SK-N-SH (cell line): ENCODE results near the gene PDE2A.

Experiments used
- CTCF ChIP-seq: fragments of 200-600 bp; sonication (generic); IDR thresholded peaks from 2 replicates; pipeline ENCODE4 v1.6.1; 2017; ENCODE audit warnings: antibody characterized with exemption, mild to moderate bottlenecking, moderate library complexity
- ELF1 ChIP-seq: IDR thresholded peaks from 2 replicates; pipeline ENCODE4 v1.4.0; 2012
- SIN3A ChIP-seq: IDR thresholded peaks from 2 replicates; pipeline ENCODE4 v1.6.1; 2012; ENCODE audit warnings: low read depth, mild to moderate bottlenecking, low read length, moderate library complexity, borderline replicate concordance
- TAF1 ChIP-seq: IDR thresholded peaks from 2 replicates; pipeline ENCODE4 v1.6.1; 2012; ENCODE audit warnings: low read depth, mild to moderate bottlenecking, low read length, moderate library complexity, borderline replicate concordance
- YY1 ChIP-seq: IDR thresholded peaks from 2 replicates; pipeline ENCODE4 v1.4.0; 2012; ENCODE audit warnings: low read depth, mild to moderate bottlenecking
- ZBTB33 ChIP-seq: IDR thresholded peaks from 2 replicates; pipeline ENCODE4 v1.4.0; 2012; ENCODE audit warnings: low read depth, borderline replicate concordance

GRCh38 chr11:72710278-72710677, 36.1 kb upstream of the PDE2A start:
- TF ChIP-seq SIN3A (no peak), ZBTB33 (no peak), CTCF (no peak), ELF1 (no peak), YY1 (no peak), TAF1 (no peak)
